DMS79 treated with DMSO at 0.1 percent for 48 hours (cell line): ENCODE data around the gene FAAP24.
"Not testable (repeated sequence)": the region's sequence is repeated elsewhere in the genome, so short reads cannot be mapped to it uniquely, and the experiment has no call there.

ENCODE experiments used
- DNase-seq: peaks from one replicate; lab custom pipeline; 2025; lab: John Stamatoyannopoulos, UW

The FAAP24 gene

GRCh38 chr19:32998722-32999121 is 26.7 kb downstream of the FAAP24 start:
- DNase-seq = no peak

- no peak for DNase-seq
Measured at GRCh38 chr19:33000510-33000909, 28.5 kb downstream of the FAAP24 start.

- DNase-seq = no peak
Measured at GRCh38 chr19:33000910-33001309, 28.9 kb downstream of the FAAP24 start.

GRCh38 chr19:33002126-33002865 is 30.3 kb downstream of the FAAP24 start:
- DNase-seq = peak; percentile 67

- DNase-seq = peak; percentile 15
Measured at GRCh38 chr19:33003424-33004024, 31.5 kb downstream of the FAAP24 start.

GRCh38 chr19:33005440-33005839 is 33.4 kb downstream of the FAAP24 start:
- peak; percentile 81 for DNase-seq

- no peak for DNase-seq
Measured at GRCh38 chr19:33008738-33009137, 36.7 kb downstream of the FAAP24 start.

- DNase-seq = not testable (repeated sequence)
Measured at GRCh38 chr19:33010891-33011290, 38.8 kb downstream of the FAAP24 start.

GRCh38 chr19:33022472-33023116 is 50.6 kb downstream of the FAAP24 start:
- DNase-seq = no peak

- no peak for DNase-seq
Measured at GRCh38 chr19:33024398-33024797, 52.4 kb downstream of the FAAP24 start.

GRCh38 chr19:33025468-33026238 is 53.6 kb downstream of the FAAP24 start:
- DNase-seq = not testable (repeated sequence)

GRCh38 chr19:33026602-33027001 is 54.6 kb downstream of the FAAP24 start:
- DNase-seq = not testable (repeated sequence)
